HG02610 (cell line): ENCODE measurements around the gene NUAK2.

Source experiments
- ATAC-seq: cut with Tn5 transposase; IDR thresholded peaks from one replicate; pipeline ENCODE4 v1.9.1; 2021; ENCODE audit warnings: mild to moderate bottlenecking, moderate library complexity; ENCODE audit not compliant: unreplicated experiment

Gene NUAK2

GRCh38 chr1:205275916-205276688, 45.4 kb downstream of the NUAK2 start:
- ATAC-seq: no peak

- no peak for ATAC-seq
These were observed 46.4 kb downstream of the NUAK2 start for GRCh38 chr1:205275133-205275532.

GRCh38 chr1:205274041-205274691, 47.4 kb downstream of the NUAK2 start:
- ATAC-seq: no peak

GRCh38 chr1:205273551-205273982, 48.0 kb downstream of the NUAK2 start:
- ATAC-seq: peak; percentile 54

- no peak for ATAC-seq
These were observed 49.0 kb downstream of the NUAK2 start for GRCh38 chr1:205272536-205272935.

GRCh38 chr1:205271745-205272144, 49.8 kb downstream of the NUAK2 start:
- no peak for ATAC-seq

GRCh38 chr1:205271277-205271676, 50.3 kb downstream of the NUAK2 start:
- ATAC-seq: no peak

GRCh38 chr1:205270764-205271163, 50.8 kb downstream of the NUAK2 start:
- no peak for ATAC-seq

- ATAC-seq: no peak
These were observed 51.3 kb downstream of the NUAK2 start for GRCh38 chr1:205270271-205270670.

- ATAC-seq: no peak
These were observed 51.8 kb downstream of the NUAK2 start for GRCh38 chr1:205269711-205270110.

GRCh38 chr1:205268846-205269680, 52.5 kb downstream of the NUAK2 start:
- no peak for ATAC-seq

- no peak for ATAC-seq
These were observed 54.1 kb downstream of the NUAK2 start for GRCh38 chr1:205267306-205267902.

GRCh38 chr1:205266611-205267305, 54.8 kb downstream of the NUAK2 start:
- no peak for ATAC-seq

- ATAC-seq: no peak
These were observed 57.9 kb downstream of the NUAK2 start for GRCh38 chr1:205263580-205264190.

GRCh38 chr1:205262731-205263171, 58.8 kb downstream of the NUAK2 start:
- no peak for ATAC-seq

- ATAC-seq: no peak
These were observed 59.4 kb downstream of the NUAK2 start for GRCh38 chr1:205261946-205262691.

- ATAC-seq: no peak
These were observed 60.4 kb downstream of the NUAK2 start for GRCh38 chr1:205260948-205261732.

GRCh38 chr1:205259998-205260397, 61.5 kb downstream of the NUAK2 start:
- no peak for ATAC-seq
